Measurements from ENCODE around the gene RPS6KA2. TPM values are rescaled to one million over a fixed set of nuclear protein-coding genes. Genes with fewer than 3 reads are reported as not detected.

Gene RPS6KA2
- total and polyA plus RNA-seq, 2 experiments from 2014 or later, result 45.1 to 49.0 TPM

DNA sequence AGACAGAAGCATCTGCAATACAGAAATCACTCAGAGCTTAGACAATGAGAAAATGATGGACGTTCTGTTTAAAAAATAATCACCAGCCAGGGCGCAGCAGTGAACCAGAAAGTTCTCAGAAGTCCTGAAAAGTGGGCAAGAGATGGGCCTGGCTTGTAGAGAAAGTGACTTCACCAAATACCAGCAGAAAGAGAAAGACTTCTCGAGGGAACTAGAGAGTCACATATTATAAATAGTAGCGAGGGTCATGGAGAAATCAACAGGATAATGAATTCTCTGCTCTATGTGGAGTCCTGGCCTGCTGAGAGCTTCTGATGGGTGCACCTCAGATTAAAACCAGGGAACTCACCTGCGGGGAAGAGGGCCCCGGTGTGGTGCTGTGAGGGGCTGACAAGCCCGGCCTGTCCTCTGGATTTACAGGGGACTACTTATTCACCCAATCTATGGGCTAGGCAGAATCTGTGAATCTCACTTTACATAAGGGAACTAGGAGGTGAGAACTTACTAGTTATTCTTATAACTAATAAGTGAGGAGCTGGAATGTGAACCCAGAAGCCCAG is 35.0 kb downstream of the RPS6KA2 start:
- Histone ChIP-seq H3K79me2 (ENCODE audit: insufficient read depth) (peaks cover 76% of the 10 kb centered on the region), H3K9ac (no peak overlapping the region), H3K4me1 (ENCODE audit: insufficient read depth) (peaks cover 42% of the 10 kb centered on the region)

DNA sequence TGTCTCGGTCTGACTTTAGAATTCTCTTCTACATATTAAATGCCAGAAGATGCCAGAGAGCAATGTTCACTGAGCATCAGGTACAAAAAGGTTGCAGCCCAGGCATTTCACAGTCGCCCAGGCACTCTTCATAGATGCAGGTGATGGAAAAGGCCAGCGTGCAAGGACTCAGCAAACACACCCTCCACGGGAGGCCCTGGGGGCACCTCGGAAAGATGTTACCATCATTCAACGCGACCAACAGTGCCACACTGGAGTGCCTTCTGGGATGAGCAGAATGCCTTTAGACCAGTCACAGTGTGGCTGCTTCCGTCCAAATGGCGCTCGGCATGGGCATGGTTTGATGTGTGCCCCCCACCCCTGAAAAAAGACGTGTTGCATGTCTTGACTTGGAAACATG is 36.0 kb downstream of the RPS6KA2 start:
- H3F3A ChIP-seq (ENCODE audit: insufficient read depth), result peaks cover 33% of the 10 kb centered on the region
- no peaks in the 10 kb centered on the region for H3K9me2 ChIP-seq (ENCODE audit: insufficient read depth)
- no peak overlapping the region for H3K4me2 ChIP-seq (ENCODE audit: unreplicated experiment)
- H2AFZ ChIP-seq, result no peak overlapping the region
- no peaks in the 10 kb centered on the region for H3K36me3 ChIP-seq (ENCODE audit: low read depth)
- no peak overlapping the region for H3K9ac ChIP-seq
- in situ Hi-C loops (cut with MboI), result no loop called here
- 96 to 97% methylated on average over 11 of the region's 11 CpGs for WGBS, 2 experiments (ENCODE audit: low coverage in 1 of 2, low lambda C conversion rate in 2 of 2, missing lambda C conversion rate in 2 of 2)
- peaks cover 33% of the 10 kb centered on the region for H3K4me1 ChIP-seq (ENCODE audit: insufficient read depth)
- H3K27ac ChIP-seq, result no peak overlapping the region
- no peak overlapping the region for H3K4me3 ChIP-seq
- peaks cover 74% of the 10 kb centered on the region for H3K79me2 ChIP-seq (ENCODE audit: insufficient read depth)
- no peaks in the 10 kb centered on the region for H3K9me3 ChIP-seq (ENCODE audit: low read depth)
- no peaks in the 10 kb centered on the region for H3K27me3 ChIP-seq (replicated peaks; ENCODE audit: insufficient read depth)
- no peak for TF ChIP-seq EZH2 (IDR thresholded peaks at IDR 0.05; ENCODE audit: insufficient read depth, poor library complexity, severe bottlenecking)
- TF ChIP-seq EZH2phosphoT487 (IDR thresholded peaks at IDR 0.05; ENCODE audit: insufficient read depth, low read depth), result no peak
- no peak for DNase-seq
- no peaks in the 10 kb centered on the region for H4K20me1 ChIP-seq (ENCODE audit: insufficient read depth)

More for the DNA sequence above, 35.0 kb downstream of the RPS6KA2 start:
- 97 to 98% methylated on average over 7 of the region's 7 CpGs for WGBS, 2 experiments (ENCODE audit: low coverage in 1 of 2, low lambda C conversion rate in 2 of 2, missing lambda C conversion rate in 2 of 2)
- H3K27me3 ChIP-seq (replicated peaks; ENCODE audit: insufficient read depth), result no peaks in the 10 kb centered on the region
- H2AFZ ChIP-seq, result no peak overlapping the region
- in situ Hi-C loops (cut with MboI), result no loop called here
- H3K4me2 ChIP-seq (ENCODE audit: unreplicated experiment), result no peak overlapping the region
- H3K27ac ChIP-seq, result no peak overlapping the region
- no peak overlapping the region for H3K4me3 ChIP-seq
- DNase-seq, result no peak
- no peaks in the 10 kb centered on the region for H3K9me3 ChIP-seq (ENCODE audit: low read depth)
- H3K36me3 ChIP-seq (ENCODE audit: low read depth), result no peaks in the 10 kb centered on the region
- H3K9me2 ChIP-seq (ENCODE audit: insufficient read depth), result no peaks in the 10 kb centered on the region
- H3F3A ChIP-seq (ENCODE audit: insufficient read depth), result peaks cover 38% of the 10 kb centered on the region
- H4K20me1 ChIP-seq (ENCODE audit: insufficient read depth), result no peaks in the 10 kb centered on the region
- TF ChIP-seq EZH2phosphoT487 (IDR thresholded peaks at IDR 0.05; ENCODE audit: insufficient read depth, low read depth) (no peak), EZH2 (IDR thresholded peaks at IDR 0.05; ENCODE audit: insufficient read depth, poor library complexity, severe bottlenecking) (no peak)

DNA sequence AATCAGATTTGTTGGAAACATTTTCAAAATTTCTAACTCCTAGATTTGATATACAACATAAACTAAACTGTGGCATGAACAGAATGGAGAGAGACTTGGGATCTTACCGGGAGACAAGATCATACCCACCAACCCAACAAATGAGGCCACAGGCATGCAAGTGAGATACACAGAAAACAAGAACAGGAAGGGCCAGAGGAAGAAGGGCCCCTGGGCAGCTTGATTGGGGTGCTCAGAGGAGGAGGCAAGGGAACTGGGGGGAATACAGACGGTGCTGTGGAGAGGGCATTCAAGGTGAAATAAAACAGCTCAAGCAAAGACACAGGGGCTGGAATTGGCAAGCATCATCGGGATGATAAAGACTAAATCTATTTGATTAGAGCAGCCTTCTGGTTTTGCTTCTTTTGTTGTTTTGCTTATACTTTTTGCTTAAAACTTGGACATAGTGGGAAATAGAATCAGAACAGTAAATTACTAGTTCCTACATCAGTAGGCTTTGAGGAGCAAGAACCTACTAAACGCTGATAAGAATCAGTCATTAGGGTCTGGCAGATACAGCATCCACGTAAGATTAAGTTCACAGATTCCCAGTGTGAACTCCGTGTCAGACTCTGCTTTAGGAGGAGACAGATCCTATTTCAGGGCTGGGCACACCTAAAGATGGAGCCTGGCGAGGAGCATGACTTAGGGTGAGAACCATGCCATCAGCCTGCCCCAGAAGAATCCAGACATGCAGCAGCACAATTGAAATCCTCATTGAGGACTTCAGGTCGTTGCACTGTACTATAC is 37.1 kb downstream of the RPS6KA2 start:
- no peaks in the 10 kb centered on the region for H4K20me1 ChIP-seq (ENCODE audit: insufficient read depth)
- no peaks in the 10 kb centered on the region for H3K9me2 ChIP-seq (ENCODE audit: insufficient read depth)
- no peak overlapping the region for H3K27ac ChIP-seq
- no peaks in the 10 kb centered on the region for H3K36me3 ChIP-seq (ENCODE audit: low read depth)
- no peaks in the 10 kb centered on the region for H3K9me3 ChIP-seq (ENCODE audit: low read depth)
- no peak overlapping the region for H3K9ac ChIP-seq
- in situ Hi-C loops (cut with MboI), result no loop called here
- H3K4me1 ChIP-seq (ENCODE audit: insufficient read depth), result peaks cover 27% of the 10 kb centered on the region
- 89 to 91% methylated on average over 8 of the region's 8 CpGs for WGBS, 2 experiments (ENCODE audit: low coverage in 1 of 2, low lambda C conversion rate in 2 of 2, missing lambda C conversion rate in 2 of 2)
- H3K4me2 ChIP-seq (ENCODE audit: unreplicated experiment), result peak overlapping the region; percentile 33
- H3K4me3 ChIP-seq, result no peak overlapping the region
- TF ChIP-seq EZH2phosphoT487 (IDR thresholded peaks at IDR 0.05; ENCODE audit: insufficient read depth, low read depth) (no peak), EZH2 (IDR thresholded peaks at IDR 0.05; ENCODE audit: insufficient read depth, poor library complexity, severe bottlenecking) (no peak)
- H3K27me3 ChIP-seq (replicated peaks; ENCODE audit: insufficient read depth), result no peaks in the 10 kb centered on the region
- H3F3A ChIP-seq (ENCODE audit: insufficient read depth), result peaks cover 24% of the 10 kb centered on the region
- peaks cover 76% of the 10 kb centered on the region for H3K79me2 ChIP-seq (ENCODE audit: insufficient read depth)
- no peak overlapping the region for H2AFZ ChIP-seq
- DNase-seq, result no peak

DNA sequence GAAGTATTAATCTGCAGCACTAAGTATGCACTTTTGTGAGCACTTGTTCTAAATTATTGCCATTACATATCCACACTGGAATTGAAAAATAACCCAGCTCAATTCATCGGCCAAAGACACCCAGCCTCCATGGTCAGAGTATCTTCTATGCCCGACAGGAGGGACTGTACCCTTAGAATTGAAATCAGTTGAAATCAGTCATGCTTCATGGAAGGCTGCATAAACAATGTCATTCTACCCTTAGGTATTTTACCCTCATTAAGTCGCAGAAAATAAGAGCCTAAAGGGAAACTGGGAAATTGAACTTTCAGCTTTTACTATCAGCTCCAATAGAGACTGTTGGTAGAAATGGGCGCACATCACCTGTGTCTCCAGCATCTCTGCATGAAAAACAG is 37.7 kb downstream of the RPS6KA2 start:
- Histone ChIP-seq H4K20me1 (ENCODE audit: insufficient read depth) (no peaks in the 10 kb centered on the region), H3K9ac (no peak overlapping the region), H3K36me3 (ENCODE audit: low read depth) (no peaks in the 10 kb centered on the region), H3K9me2 (ENCODE audit: insufficient read depth) (no peaks in the 10 kb centered on the region), H3F3A (ENCODE audit: insufficient read depth) (peaks cover 20% of the 10 kb centered on the region), H3K4me1 (ENCODE audit: insufficient read depth) (peaks cover 26% of the 10 kb centered on the region), H3K9me3 (ENCODE audit: low read depth) (no peaks in the 10 kb centered on the region), H3K4me2 (ENCODE audit: unreplicated experiment) (peak overlapping the region; percentile 33), H2AFZ (no peak overlapping the region), H3K79me2 (ENCODE audit: insufficient read depth) (peaks cover 83% of the 10 kb centered on the region), H3K4me3 (no peak overlapping the region), H3K27ac (peak overlapping the region; percentile 25; the same call in 1 of the 2 replicates), H3K27me3 (replicated peaks; ENCODE audit: insufficient read depth) (no peaks in the 10 kb centered on the region)
- no peak for DNase-seq
- TF ChIP-seq EZH2 (IDR thresholded peaks at IDR 0.05; ENCODE audit: insufficient read depth, poor library complexity, severe bottlenecking), result no peak
- TF ChIP-seq EZH2phosphoT487 (IDR thresholded peaks at IDR 0.05; ENCODE audit: insufficient read depth, low read depth), result no peak
- 84 to 87% methylated on average over 4 of the region's 4 CpGs for WGBS, 2 experiments (ENCODE audit: low coverage in 1 of 2, low lambda C conversion rate in 2 of 2, missing lambda C conversion rate in 2 of 2)
- in situ Hi-C loops (cut with MboI), result no loop called here

All from GM23248 (cell line).